Brain microvascular endothelial cell (primary cell): ENCODE results near the gene HOXB5.
A peak's percentile ranks its signal among the peaks of the same experiment; 100 is the strongest.

Experiments
- DNase-seq: peaks from one replicate; pipeline ENCODE4 v3.0.0-alpha.2; 2020
- H3K27ac ChIP-seq: fragments of 250-450 bp; sonication (Bioruptor Pico); 2 replicates; pipeline ENCODE4 v1.5.1; 2020; ENCODE audit warnings: mild to moderate bottlenecking, moderate library complexity
- H3K27me3 ChIP-seq: fragments of 250-450 bp; sonication (Bioruptor Pico); replicated peaks from 2 replicates; pipeline ENCODE4 v1.5.1; 2020; ENCODE audit warnings: mild to moderate bottlenecking
- H3K36me3 ChIP-seq: fragments of 250-450 bp; sonication (Bioruptor Pico); replicated peaks from 2 replicates; pipeline ENCODE4 v1.5.1; 2020; ENCODE audit warnings: mild to moderate bottlenecking
- H3K4me3 ChIP-seq: 2 replicates; pipeline ENCODE4 v1.5.1; 2011; ENCODE audit warnings: low read depth, mild to moderate bottlenecking, control low read depth, low read length, moderate library complexity
- CTCF ChIP-seq: IDR thresholded peaks from 2 replicates; pipeline ENCODE4 v1.5.1; 2011; ENCODE audit warnings: low read depth, mild to moderate bottlenecking, moderate library complexity, low read length, control low read depth, inconsistent platforms; ENCODE audit errors: missing control alignments
- in situ Hi-C: cut with HindIII; loops from 2 replicates; pipeline ENCODE4 v1.10.0; 2017; ENCODE audit warnings: low sequenced_read_pairs, low pct_ligation_motif_present

The HOXB5 gene

GRCh38 chr17:48558831-48559121 is 34.8 kb downstream of the HOXB5 start:
- in situ Hi-C loops, result no loop called here
- H3K4me3 ChIP-seq, result no peak overlapping the region
- no peaks in the 10 kb centered on the region for H3K36me3 ChIP-seq
- no peak overlapping the region for H3K27ac ChIP-seq
- TF ChIP-seq CTCF, result no peak
- H3K27me3 ChIP-seq, result peaks cover 91% of the 10 kb centered on the region
- DNase-seq, result no peak

- no peak for DNase-seq
- Histone ChIP-seq H3K4me3 (no peak overlapping the region), H3K27me3 (peaks cover 90% of the 10 kb centered on the region), H3K36me3 (no peaks in the 10 kb centered on the region), H3K27ac (no peak overlapping the region)
- no peak for TF ChIP-seq CTCF
- in situ Hi-C loops, result no loop called here
These were observed 35.3 kb downstream of the HOXB5 start for GRCh38 chr17:48558057-48558830.

GRCh38 chr17:48556576-48557401 is 36.8 kb downstream of the HOXB5 start:
- Histone ChIP-seq H3K27ac (no peak overlapping the region), H3K4me3 (no peak overlapping the region), H3K36me3 (no peaks in the 10 kb centered on the region), H3K27me3 (peaks cover 88% of the 10 kb centered on the region)
- in situ Hi-C loops, result no loop called here
- DNase-seq, result no peak
- no peak for TF ChIP-seq CTCF

- no peak for TF ChIP-seq CTCF
- Histone ChIP-seq H3K27me3 (peaks cover 87% of the 10 kb centered on the region), H3K4me3 (no peak overlapping the region), H3K36me3 (no peaks in the 10 kb centered on the region), H3K27ac (no peak overlapping the region)
- in situ Hi-C loops, result no loop called here
- no peak for DNase-seq
These were observed 37.4 kb downstream of the HOXB5 start for GRCh38 chr17:48556229-48556575.

GRCh38 chr17:48555258-48556228 is 38.0 kb downstream of the HOXB5 start:
- Histone ChIP-seq H3K27ac (no peak overlapping the region), H3K4me3 (peak overlapping the region; percentile 54), H3K27me3 (peaks cover 84% of the 10 kb centered on the region), H3K36me3 (no peaks in the 10 kb centered on the region)
- DNase-seq, result no peak
- in situ Hi-C loops, result no loop called here
- TF ChIP-seq CTCF, result no peak
